ENCODE data around the gene PMEL.
A peak's percentile ranks its signal among the peaks of the same experiment; 100 is the strongest.
"Not testable (repeated sequence)": the region's sequence is repeated elsewhere in the genome, so short reads cannot be mapped to it uniquely, and the experiment has no call there.

Gene PMEL

GRCh38 chr12:55983232-55983842 lies 17.5 kb upstream of the PMEL start:
- DNase-seq (ENCODE audit: low spot score): no peak

DNA sequence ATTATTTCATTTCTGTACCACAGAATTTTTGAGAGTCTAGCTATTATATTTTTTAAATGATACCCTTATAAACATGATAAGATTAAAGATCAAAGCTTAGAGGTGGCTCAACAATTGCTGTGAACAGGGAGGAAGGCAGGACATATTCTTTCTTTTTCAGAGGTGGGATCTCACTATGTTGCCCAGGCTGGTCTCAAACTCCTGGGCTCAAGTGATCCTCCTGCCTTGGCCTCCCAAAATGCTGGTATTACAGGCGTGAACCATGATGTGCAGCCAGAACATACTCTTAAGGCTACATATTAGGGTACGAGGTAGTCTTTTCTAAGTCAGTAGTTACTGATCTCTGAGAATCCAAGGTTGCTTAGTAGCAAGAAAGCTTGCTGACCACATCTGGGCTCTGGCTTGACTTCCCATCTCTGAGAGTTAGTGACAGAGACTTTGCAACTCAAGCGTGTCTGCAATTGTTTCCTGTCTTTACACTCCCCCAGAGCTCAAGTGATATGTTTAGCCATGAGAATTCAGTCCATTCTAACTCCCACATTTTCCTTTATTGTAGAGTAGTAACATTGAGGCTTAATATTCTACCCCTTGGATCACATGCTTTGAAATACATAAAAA lies 16.6 kb upstream of the PMEL start:
- no peak for DNase-seq (ENCODE audit: low spot score)

- not testable (repeated sequence) for DNase-seq (ENCODE audit: low spot score)
Observed at GRCh38 chr12:55981882-55982281, 16.0 kb upstream of the PMEL start.

- DNase-seq (ENCODE audit: low spot score): no peak
Observed at GRCh38 chr12:55979069-55979468, 13.2 kb upstream of the PMEL start.

DNA sequence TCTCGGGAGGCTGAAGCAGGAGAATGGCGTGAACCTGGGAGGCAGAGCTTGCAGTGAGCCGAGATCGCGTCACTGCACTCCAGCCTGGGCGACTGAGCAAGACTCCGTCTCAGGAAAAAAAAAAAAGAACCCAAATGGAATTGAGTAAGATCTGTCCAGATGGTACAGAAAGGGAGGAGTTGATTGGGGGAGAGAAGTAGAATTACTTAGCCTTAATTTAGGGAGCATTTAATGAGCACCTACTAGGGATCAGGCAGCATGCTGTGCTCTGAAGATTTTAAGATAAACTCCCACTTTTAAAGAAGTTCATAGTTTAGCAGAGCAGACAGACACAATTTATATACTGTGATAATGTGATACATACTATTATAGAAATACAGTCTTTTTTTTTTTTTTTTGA lies 12.6 kb upstream of the PMEL start:
- DNase-seq (ENCODE audit: low spot score): no peak

DNA sequence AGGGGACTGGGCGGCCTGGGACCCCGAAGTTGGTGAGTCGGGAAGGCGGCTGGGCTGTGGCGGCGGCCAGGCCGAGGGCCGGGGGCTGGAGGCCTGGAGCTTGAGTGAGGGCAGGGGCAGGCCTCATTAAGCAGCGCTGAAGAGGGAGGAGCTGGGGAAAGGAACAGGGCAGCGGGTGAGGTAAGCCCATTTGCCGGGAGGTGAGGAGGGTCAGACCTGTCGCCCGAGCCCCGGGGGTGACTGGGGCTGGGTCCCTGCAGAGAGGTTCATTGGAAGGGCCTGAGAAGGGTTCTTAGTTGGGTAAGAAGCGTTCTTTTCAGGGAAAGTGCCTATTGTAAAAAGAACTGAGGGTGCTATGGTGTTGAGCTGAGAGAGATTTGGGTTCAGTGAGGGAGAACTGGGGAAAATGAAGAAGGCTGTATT lies 8.5 kb upstream of the PMEL start:
- peak; percentile 38 for DNase-seq (ENCODE audit: low spot score)

GRCh38 chr12:55973599-55974307 lies 7.9 kb upstream of the PMEL start, which contains the start of gene RAB5B:
Gene RAB5B, plus strand, starts transcription at chr12:55974078. Its CDS starts 12,883 bp downstream, at chr12:55986961.
- peak; percentile 100 for DNase-seq (ENCODE audit: low spot score)

DNA sequence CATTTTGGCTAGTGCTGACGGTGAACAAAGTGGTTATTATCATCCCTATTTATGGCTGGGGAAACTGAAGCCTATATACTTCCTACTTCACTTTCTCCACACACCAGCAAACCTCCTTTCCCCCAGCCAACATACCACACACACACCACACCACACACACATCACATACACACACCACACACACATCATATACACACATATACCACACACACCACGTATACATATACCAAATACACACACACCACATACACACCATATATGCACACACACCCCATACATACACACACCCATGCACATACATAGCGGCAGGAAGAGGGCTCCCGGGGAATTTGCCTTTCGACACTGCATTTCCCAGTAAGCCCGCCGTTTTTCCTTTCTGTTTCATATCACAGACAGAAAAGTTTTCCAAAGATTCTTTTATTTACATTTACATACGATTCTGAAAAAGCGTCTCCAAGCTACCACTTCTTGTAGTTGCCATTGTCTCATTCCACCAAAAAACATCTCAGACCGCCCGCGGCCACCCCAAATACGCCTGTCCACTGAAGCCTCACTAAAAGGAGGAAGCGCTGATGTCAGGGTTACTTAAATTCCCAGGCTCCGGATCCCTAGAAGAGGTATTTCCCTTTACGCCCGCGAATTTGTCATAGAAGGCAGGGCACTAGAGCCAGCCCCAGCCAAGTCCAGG lies 7.2 kb upstream of the PMEL start:
- no peak for DNase-seq (ENCODE audit: low spot score)

GRCh38 chr12:55972456-55972855 lies 6.6 kb upstream of the PMEL start:
- no peak for DNase-seq (ENCODE audit: low spot score)

GRCh38 chr12:55972042-55972441 lies 6.2 kb upstream of the PMEL start:
- DNase-seq (ENCODE audit: low spot score): peak; percentile 66

- no peak for DNase-seq (ENCODE audit: low spot score)
Observed at GRCh38 chr12:55970775-55971174, 4.9 kb upstream of the PMEL start.

- no peak for DNase-seq (ENCODE audit: low spot score)
Observed at GRCh38 chr12:55969356-55969755, 3.5 kb upstream of the PMEL start.

GRCh38 chr12:55966408-55967281 lies 803 bp upstream of the PMEL start, which contains the start of gene CDK2:
Gene CDK2, plus strand, starts transcription at chr12:55966830. Its CDS starts 179 bp downstream, at chr12:55967009.
- peak; percentile 95 for DNase-seq (ENCODE audit: low spot score)

GRCh38 chr12:55965240-55965639 lies 602 bp downstream of the PMEL start:
- DNase-seq (ENCODE audit: low spot score): no peak

GRCh38 chr12:55963760-55964159 lies 2.1 kb downstream of the PMEL start:
- DNase-seq (ENCODE audit: low spot score): no peak

DNA sequence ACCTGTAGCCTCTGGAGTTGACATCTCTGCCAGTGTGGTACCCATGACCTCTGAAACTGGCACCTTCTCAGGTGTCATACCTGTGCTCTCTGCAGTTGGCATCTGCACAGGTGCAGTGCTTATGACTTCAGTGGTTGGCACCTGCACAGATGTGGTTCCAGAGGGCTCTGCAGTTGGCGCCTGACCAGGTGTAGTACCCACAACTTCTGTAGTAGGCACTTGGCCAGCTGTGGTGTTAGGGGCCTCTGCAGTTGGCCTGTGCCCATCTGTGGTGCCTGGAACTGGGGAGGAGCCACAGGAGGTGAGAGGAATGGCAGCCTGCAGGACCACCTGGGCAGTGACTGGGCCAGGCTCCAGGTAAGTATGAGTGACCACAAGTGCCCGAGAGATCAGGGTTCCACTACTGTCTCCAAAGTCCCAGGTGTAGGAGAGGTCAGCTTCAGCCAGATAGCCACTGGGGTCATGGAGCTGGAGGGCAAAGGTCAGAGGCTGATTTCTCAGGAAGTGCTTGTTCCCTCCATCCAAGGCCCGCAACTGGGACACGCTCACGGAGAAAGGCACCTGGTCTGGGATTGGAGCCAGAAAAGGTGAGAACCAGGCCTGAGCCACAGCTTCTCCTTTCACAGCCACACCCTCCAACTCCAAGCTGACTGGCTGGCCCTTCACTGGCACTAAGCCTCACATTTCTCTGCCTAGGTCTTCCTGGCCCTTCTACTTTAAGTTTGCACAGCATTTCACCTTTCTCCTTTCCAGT lies 8.6 kb downstream of the PMEL start:
- DNase-seq (ENCODE audit: low spot score): peak; percentile 65

DNA sequence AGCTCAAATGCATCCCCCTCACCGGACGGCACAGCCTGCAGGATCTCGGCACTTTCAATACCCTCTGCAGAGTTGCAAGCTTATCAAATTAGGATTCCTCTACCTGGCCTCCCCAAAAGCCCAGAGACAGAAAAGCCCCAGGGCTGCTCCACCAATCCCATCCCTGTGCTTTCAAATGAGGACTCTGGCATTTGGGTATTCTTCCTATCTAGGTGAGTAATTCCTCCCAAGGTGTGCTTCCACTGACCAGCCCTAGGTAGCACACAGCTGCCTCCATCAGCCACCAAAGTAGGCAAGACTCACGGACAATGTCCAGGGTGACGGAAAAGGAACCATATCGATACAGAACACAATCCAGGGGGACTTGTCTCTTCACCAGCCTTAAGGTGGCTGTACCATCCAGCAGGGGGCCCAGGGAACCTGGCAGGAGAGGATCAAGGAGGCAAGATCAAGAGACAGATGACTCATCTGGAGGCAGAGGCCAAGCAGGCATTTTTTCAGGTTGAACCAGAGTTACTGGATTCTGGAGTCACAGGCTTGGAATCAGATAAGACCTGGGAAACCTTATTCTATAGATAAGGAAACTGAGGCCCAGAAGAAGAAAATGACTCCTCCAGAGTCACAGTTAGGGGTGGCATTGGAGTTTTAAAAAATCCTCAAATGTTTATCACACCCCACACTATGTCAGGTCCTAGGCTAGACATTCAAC lies 9.9 kb downstream of the PMEL start:
- peak; percentile 92 for DNase-seq (ENCODE audit: low spot score)

- DNase-seq (ENCODE audit: low spot score): no peak
Observed at GRCh38 chr12:55955344-55955743, 10.5 kb downstream of the PMEL start.

DNA sequence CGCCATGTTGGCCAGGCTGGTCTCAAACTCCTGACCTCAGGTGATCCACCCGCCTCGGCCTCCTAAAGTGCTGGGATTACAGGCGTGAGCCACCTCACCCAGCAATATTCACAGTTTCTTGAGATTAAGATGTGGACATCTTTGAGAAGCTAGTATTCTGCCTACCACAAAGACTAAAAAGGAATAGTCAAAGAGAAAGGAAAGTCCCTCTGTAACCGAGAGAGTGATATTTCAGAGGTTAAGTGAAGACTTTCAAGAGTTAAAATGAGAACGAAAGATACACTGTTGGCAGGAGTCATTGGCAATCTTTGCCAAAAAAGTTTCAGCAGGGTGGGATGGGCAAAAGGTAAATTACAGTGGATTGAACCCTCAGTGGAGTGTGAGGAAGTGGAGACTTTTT lies 19.3 kb downstream of the PMEL start:
- no peak for DNase-seq (ENCODE audit: low spot score)

- no peak for DNase-seq (ENCODE audit: low spot score)
Observed at GRCh38 chr12:55942577-55943136, 23.2 kb downstream of the PMEL start.

All from LoVo (cell line).